HG03575 (cell line): ENCODE results near the gene BID.
A peak's percentile ranks its signal among the peaks of the same experiment; 100 is the strongest.

Source experiments
- ATAC-seq: cut with Tn5 transposase; IDR thresholded peaks from one replicate; pipeline ENCODE4 v1.9.1; 2021; ENCODE audit not compliant: unreplicated experiment, insufficient number of reproducible peaks, low FRiP score; ENCODE audit errors: extremely low read depth

BID gene

DNA sequence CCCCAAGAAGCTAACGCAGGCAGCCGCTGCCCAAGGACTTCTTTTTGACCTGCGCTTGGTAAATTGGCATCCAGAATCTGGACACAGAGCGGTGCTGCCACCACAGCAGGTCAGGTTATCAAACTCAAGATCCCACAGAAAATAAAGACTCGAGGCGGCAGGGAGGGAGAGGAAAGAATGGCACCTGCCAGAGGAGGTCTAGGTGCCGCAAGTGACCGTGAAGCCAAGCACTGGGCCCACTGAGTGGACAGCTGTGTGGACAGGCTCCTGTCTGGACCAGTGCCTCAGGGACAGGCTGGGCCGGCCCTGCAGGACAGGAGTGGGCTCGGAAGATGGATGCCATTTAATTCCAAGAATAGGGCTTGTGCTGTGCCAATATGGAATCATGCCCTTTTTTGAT, 27.4 kb downstream of the BID start:
- ATAC-seq = no peak

DNA sequence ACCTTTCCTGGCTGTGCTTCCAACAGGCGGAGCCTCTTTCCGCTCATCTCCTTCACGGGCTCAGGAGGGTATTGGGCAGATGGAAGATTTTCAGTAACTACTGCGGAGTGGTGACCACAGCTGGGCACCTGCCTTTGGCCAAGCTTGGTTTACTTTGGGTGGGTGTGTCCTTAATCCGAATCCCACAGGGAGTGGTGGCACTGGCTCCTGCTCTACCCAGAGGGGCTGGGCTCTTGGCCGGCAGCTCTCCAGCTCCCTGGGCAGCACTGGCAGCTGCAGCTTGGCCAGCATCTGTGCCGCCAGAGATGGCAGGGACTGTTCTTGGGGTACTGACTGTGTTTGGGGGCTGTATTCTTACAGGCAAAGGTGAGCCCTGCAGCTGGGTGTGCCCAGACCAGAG, 29.8 kb downstream of the BID start:
- no peak for ATAC-seq

DNA sequence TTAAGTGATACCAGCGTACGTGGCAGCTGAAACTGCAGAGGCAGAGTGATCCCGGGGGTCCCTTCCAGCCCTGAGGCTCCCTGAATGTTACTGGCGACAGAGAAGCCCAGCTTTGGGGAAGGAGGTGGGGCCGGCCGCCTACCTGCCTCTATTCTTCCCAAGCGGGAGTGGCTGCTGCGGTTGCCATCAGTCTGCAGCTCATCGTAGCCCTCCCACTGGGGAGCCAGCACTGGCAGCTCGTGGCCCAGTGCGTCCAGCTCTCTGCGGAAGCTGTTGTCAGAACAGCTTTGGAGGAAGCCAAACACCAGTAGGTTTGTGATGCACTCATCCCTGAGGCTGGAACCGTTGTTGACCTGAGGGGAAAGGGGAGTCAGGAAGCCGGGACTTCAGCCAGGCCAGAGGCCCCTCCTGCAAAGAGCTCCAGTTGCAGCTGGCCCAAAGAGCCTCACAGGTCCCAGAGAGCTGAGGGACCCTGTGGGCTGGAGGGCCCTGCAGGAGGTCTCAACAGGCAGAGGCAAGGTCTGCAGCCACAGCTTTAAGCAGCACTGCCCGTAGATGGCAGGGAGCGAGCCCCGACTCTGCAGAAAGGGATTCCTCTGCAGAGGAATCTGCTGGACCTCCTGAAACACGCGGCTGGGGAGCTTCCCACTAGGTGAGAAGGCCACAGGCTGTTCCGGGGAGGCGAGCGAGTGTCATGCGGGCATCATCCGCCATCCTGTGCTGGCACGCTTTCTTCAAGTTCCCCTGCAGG, 30.4 kb downstream of the BID start:
- no peak for ATAC-seq

DNA sequence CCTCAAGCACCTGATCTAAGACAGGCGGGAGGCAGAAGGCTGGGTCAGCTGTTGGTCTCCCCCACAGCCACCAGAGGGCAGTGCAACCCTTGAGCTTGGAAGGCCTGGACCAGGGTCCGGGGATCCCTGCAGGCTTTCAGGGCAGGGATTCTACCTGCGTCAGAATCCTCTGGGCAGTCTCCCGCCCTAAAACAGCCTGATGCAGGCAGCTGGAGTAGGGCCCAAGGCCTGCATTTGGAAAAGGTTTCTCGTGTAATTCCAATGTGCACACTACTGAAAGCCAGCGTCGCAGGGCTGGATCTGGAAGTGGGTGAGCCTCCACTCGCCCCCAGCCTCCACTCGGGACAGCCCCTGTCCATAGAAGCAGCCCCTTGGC, 31.8 kb downstream of the BID start:
- ATAC-seq = peak; percentile 68

DNA sequence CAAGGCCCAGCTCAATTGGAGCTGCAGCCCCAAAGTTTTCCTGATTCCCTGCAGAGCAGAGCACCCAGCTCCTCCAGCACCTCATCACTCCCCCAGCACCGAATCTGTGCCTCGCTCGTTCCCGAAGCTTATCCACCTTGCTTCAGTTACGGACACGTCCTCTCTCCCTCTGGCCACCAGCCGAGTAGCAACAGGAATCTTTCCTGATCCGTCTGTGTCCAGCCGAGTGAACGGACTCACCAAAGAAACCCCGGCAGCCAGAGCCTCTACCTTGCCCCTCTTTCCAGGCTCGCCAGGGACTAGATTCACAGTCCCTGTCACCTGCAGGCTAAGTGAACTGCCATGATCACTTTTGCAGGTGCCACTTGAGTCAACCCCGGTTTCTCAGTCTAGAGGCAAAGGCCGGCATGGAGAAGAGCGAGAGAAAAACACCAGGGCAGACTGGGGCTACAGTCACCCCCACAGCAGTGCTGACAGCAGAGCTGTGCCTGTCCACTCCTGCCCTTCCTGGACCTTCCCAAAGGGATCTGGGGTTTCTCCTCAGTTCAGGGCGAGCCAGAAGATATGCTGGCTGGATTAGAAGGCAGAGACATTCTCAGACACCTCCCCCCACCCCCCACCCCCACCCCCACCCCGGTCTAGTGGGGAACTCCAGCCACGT, 32.3 kb downstream of the BID start:
- ATAC-seq = no peak

DNA sequence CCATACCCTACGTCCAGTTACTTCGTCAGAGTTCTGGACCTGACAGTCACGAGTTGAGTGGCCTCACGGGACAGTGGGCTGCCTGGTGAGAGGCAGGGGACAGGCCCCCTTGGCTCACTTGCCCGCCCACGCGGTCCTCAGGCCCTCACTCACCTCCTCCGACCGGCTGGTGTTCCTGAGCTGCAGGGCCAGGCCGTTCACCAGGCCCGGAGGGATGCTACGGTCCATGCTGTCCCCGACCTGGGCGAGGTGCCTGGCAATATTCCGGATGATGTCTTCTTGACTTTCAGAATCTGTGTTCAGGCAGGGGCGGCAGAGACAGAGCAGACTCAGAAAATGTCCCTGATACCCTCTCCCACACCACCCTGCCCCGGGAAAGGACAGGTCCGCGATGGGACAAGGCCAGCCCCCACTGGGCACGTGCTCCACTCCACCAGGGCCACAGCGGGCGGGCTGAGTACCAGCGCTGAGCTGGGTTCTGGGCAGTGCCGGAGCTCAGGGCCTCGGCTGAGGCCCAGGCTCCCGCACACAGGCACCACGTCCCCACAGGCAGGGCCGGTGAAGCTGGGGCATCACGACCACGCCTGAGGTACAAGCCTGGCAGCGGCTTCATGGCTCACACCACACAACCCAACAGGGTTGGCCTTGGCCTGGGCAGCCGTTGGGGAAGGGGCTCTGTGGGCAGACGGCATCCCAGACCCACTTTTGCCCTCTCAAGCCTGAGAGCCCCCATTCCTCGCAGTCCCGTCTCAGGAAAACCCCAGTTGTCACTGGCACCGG, 34.9 kb downstream of the BID start:
- no peak for ATAC-seq

- no peak for ATAC-seq
Observed at GRCh38 chr22:17738386-17739128, 35.7 kb downstream of the BID start.

GRCh38 chr22:17734187-17734586, 40.1 kb downstream of the BID start:
- no peak for ATAC-seq

- no peak for ATAC-seq
Observed at GRCh38 chr22:17733466-17733865, 40.8 kb downstream of the BID start.

DNA sequence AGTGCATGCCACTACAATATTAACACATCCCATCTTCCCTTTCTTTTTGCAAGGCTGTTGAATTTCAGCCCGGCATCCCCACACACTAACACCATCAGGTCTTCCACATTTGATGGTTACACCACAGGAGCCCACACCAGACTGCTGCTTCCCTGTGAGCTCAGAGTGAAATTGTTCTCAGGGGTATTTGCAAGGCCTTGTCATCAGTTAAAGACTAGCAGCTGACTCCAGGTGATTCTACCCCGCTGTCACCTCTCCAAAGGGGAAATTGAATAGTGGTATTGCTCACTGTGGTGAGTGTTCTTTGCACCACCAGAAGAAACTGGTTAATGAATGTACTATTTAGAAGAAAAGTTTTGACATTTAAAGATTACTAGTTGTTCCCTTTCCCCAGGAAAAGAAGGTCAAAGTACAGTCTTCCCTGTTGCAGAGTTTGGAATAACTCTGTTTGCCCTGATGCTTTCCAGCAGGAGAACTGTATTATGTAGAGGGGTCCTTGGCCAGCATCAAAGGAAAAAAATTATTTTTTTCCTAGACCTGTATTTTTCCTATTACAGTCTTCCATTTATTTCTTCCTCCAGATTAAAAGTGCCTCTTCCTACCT, 41.9 kb downstream of the BID start:
- ATAC-seq = no peak

- no peak for ATAC-seq
Observed at GRCh38 chr22:17729561-17729960, 44.7 kb downstream of the BID start.

DNA sequence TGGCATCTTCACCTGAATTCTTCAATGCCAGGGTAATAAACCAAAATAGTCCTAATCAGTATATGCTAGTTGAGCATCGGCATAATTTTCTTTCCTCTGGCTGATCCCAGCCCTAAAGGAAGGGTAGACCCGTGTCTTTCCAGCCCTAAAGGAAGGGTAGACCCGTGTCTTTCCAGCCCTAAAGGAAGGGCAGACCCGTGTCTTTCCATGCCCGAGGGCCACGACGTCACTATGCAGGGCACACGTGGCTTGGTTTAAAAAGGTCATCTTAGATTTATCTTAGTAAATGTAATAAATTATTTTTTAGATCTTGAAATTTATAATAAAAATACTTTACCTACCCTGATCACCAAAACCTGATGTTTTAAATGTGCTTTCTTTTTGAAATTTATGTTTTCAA, 45.5 kb downstream of the BID start:
- no peak for ATAC-seq

GRCh38 chr22:17726928-17727897, 47.1 kb downstream of the BID start:
- no peak for ATAC-seq

GRCh38 chr22:17726006-17726927, 48.0 kb downstream of the BID start:
- ATAC-seq = no peak

- no peak for ATAC-seq
Observed at GRCh38 chr22:17725500-17725796, 48.8 kb downstream of the BID start.

- no peak for ATAC-seq
Observed at GRCh38 chr22:17724678-17725499, 49.4 kb downstream of the BID start.
